GM21528 (cell line): ENCODE measurements around the gene OSCAR.
"Not testable (repeated sequence)": the region's sequence is repeated elsewhere in the genome, so short reads cannot be mapped to it uniquely, and the experiment has no call there.

Experiments
- ATAC-seq: cut with Tn5 transposase; IDR thresholded peaks from one replicate; pipeline ENCODE4 v1.9.1; 2021; ENCODE audit warnings: mild to moderate bottlenecking, moderate library complexity; ENCODE audit not compliant: unreplicated experiment, low FRiP score

OSCAR gene

DNA sequence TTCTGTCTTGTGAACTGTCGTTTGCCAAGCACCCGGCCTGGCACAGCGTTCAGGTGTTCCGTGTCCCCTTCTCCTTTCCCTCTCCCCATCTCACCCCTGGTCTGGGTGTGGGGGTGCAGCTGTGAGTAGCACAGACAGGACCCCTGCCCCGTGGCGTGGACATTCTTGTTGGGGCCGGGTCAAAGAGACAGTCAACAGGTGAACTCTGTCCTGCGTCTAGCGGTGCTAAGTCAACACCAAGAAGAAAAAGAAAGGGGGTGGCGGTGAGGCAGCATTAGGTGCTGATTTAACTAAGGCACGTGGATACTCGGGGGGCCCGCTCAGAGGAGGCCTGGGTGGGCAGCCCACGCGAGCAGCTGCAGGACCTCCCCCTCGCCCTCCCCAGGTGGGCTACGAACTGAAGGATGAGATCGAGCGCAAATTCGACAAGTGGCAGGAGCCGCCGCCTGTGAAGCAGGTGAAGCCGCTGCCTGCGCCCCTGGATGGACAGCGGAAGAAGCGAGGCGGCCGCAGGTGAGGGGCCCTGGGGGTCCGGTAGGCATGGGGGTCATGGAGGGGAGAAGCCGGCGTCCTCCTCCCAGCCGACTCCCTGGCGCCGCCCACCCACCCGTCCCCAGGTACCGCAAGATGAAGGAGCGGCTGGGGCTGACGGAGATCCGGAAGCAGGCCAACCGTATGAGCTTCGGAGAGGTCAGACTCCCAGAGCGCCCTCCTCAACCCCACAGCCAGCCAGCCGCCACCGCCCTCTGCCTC is 27.3 kb upstream of the OSCAR start:
- ATAC-seq = no peak

- ATAC-seq = no peak
These were observed 25.1 kb upstream of the OSCAR start for GRCh38 chr19:54125713-54126112.

- no peak for ATAC-seq
These were observed 23.8 kb upstream of the OSCAR start for GRCh38 chr19:54124393-54124792.

- ATAC-seq = no peak
These were observed 23.1 kb upstream of the OSCAR start for GRCh38 chr19:54123682-54124081.

DNA sequence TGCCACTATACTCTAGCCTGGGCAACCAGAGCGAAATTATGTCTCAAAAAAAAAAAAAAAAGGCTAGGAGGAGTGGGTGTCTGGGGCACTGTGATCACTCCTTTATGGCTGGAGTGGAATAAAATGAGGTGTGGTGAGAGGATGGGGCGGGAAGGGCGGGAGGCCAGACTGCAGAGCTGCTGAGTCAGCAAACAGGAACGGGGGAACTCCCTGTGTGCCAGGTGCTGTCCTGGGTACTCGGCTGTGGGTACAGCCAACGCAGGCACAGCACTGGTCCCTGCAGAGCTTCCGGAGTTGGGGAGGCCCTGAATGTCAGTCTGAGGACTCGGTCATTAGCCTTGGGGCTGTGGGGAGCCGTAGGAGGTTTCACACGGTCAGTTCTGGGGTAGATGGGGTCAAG is 20.7 kb upstream of the OSCAR start:
- ATAC-seq = no peak

- peak; percentile 68 for ATAC-seq
These were observed 14.8 kb upstream of the OSCAR start, which contains the start of the genes PRPF31 and TFPT for GRCh38 chr19:54115109-54116063. Gene PRPF31, plus strand, starts transcription at chr19:54115754. Its CDS starts 2,525 bp downstream, at chr19:54118279. Gene TFPT, minus strand, starts transcription at chr19:54115657. Its CDS starts 388 bp downstream, at chr19:54115269.

GRCh38 chr19:54114340-54115108 is 13.9 kb upstream of the OSCAR start:
- peak; percentile 2 for ATAC-seq

DNA sequence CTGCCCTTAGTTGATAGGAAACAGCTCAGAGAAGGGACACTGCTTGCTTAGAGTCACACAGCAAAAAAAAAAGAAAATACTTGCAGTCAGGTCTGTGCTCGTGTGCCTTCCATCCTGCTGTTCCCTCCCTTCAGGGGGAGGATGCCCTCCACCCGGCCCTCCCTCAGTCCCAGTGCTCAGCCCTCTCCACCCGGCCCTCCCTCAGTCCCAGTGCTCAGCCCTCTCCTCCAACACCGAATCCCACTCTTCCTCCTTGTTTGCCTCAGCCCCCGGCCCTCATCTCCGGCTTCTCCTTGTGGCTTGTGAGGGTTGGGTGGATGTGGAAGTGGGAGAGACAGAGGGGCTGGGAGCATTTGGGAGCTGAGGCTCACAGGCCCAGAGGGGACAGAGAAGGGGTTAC is 9.0 kb upstream of the OSCAR start:
- ATAC-seq = no peak

- no peak for ATAC-seq
These were observed 7.9 kb upstream of the OSCAR start for GRCh38 chr19:54108496-54108895.

DNA sequence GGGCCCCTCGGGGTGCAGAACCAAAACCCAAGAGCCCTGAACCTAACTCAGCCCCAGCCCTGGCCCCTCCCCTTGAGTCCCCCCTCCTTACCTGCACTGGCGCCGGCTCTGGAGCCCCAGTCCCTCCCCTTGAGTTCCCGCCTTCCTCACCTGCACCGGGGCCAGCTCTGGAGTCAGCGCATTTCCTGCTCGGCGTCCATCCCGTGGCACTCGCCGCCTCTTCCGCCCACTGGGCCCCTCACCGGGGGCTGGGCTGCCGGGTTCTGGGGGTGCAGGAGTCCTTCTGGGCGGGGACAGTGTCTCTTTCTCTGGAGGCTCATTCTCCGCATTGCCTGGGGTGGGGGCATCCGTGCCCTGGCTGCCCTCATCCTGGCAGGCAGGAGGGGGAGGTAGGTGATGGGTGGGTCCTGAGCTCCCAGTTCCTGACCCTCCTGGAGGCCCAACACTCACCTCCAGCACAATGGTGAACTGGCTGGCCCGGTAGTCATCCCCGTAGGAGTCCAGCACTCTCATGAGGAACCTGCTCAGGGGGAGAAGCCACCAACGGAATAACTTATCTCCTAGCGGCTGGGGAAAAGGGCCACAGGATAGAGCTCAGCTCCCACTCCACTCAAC is 7.4 kb upstream of the OSCAR start:
- no peak for ATAC-seq

- ATAC-seq = no peak
These were observed 6.1 kb upstream of the OSCAR start for GRCh38 chr19:54106716-54107115.

DNA sequence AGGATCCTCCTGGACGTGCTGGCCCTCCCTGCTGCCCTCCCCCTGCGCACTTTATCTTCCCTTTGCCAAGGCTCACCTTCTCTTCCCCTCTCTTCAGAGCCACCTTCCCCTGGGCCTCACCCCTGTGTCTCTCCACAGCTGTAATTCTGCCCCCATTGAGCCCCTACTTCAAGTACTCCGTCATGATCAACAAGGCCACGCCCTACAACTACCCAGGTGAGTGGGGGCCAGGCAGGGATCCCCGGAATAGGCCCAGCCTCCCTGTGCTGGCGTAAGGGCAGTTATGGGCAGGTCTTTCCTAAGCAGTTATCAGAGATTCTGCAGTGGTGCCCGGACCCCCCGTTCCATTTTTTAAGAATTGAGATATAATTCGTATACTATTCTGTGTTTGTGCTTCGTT is 5.2 kb upstream of the OSCAR start:
- no peak for ATAC-seq

DNA sequence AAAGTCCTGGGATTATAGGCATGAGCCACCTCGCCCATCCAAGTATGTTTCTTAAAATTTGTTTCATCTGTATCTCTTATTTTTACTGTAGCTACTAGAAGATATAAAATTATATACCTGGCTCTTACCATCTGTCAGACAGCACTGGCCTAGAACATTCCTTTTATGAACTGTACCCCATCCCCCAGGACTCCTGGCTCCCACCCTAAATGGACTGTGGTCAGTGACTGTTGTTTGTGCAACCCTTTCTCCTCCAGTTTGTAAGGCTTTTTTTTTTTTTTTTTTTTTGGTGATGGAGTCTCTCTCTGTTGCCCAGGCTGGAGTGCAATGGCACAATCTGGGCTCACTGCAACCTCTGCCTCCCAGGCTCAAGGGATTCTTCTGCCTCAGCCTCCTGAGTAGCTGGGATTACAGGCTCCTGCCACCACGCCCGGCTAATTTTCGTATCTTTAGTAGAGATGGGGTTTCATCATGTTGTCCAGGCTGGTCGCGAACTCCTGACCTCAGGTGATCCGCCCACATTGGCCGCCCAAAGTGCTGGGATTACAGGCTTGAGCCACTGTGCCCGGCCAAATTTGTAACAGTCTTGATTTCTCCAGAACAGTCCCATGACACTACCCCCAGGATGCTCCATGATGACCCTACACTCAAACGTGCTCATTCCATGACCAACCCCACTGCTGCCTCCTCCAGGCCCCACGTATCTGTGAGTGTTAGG is 4.6 kb upstream of the OSCAR start:
- no peak for ATAC-seq

DNA sequence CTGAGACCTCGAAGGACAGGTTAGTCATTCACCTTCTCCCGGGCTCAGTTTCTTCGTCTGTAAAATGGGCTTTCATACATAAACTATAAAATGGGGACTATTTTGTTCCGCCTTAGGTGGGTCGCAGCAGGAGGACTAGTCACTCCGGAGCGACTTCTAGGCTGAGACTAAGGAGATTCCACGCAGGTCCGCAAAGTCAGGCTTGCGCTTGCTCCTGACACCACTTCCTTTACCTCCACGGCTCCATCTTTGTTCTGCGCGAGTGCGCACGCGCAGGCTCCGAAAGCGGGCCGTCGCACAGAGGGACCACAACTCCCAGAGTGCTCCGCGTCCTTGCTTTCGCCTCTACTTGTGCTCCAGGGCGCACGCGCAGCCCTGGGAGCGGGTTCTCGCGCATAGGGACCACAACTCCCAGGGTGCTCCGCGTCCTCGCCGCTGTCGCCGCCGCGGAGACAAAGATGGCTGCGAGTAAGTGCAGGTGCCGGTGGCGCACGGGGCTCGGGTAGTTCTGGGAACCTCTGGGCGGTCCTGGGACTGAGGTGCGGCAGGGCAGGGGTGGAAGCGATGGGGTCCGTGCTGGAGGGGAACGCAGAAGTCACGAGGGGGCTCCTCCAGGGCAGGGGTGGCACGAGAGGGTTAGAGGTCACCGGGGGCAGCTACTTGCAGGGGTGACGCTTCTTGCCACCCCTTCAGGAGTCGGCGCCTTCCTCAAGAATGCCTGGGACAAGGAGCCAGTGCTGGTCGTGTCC is 2.0 kb upstream of the OSCAR start, which contains the start of gene NDUFA3:
Gene NDUFA3, plus strand, starts transcription at position 435 of the 749 bp plus-strand sequence. Its CDS starts 24 bp downstream, at position 459.
- ATAC-seq = peak; percentile 84

DNA sequence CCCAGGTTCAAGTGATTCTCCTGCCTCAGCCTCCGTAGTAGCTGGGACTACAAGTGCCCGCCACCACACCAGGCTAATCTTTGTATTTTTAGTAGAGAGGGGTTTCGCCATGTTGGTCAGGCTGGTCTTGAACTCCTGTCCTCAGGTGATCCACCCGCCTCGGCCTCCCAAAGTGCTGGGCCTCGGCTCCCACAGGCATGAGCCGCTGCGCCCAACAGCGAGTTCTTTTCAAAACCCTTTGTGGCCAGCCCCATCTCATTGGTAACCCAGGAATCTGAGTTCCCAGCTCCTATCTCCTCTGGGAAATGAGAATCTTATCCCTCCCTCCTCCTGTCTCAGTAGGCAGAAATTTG is 724 bp downstream of the OSCAR start:
- not testable (repeated sequence) for ATAC-seq

GRCh38 chr19:54099190-54099902 is 1.3 kb downstream of the OSCAR start:
- no peak for ATAC-seq

DNA sequence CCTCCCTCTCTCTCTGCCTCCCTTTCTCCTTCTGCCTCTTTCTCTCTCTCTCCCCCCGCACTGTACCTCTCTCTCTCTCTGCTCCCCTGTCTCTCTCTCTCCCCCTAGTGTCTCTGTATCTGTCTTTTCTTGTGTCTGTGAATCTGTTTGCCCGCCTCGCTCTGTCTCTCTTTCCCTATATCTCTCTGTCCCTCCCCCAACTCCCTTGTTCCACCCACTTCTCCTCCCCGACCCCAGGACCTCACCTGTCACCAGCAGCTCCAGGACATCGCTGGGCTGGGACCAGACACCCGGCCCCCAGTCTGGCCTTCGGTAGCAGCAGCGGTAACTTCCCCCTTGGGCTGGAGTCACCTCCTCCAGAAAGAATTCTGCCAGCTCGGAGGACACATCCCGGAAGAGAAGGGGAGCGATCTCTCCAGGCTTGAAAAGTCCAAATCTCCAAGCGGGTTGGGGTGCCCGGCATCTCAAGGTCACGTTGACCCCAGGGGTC is 3.9 kb downstream of the OSCAR start:
- ATAC-seq = no peak
